NCI-H345 (cell line): ENCODE results near the gene SLC9A9.
"Not testable (repeated sequence)": the region's sequence is repeated elsewhere in the genome, so short reads cannot be mapped to it uniquely, and the experiment has no call there.

Experiments
- DNase-seq: peaks from one replicate; lab custom pipeline; 2025; lab: John Stamatoyannopoulos, UW

The SLC9A9 gene

GRCh38 chr3:143755978-143756377, 92.3 kb downstream of the SLC9A9 start:
- no peak for DNase-seq

GRCh38 chr3:143754090-143754489, 94.2 kb downstream of the SLC9A9 start:
- DNase-seq: no peak

- DNase-seq: no peak
Observed at GRCh38 chr3:143753456-143753855, 94.8 kb downstream of the SLC9A9 start.

- DNase-seq: no peak
Observed at GRCh38 chr3:143753006-143753405, 95.3 kb downstream of the SLC9A9 start.

GRCh38 chr3:143751643-143752178, 96.6 kb downstream of the SLC9A9 start:
- DNase-seq: no peak

GRCh38 chr3:143750841-143751240, 97.4 kb downstream of the SLC9A9 start:
- no peak for DNase-seq

- no peak for DNase-seq
Observed at GRCh38 chr3:143749926-143750325, 98.3 kb downstream of the SLC9A9 start.

- DNase-seq: no peak
Observed at GRCh38 chr3:143737065-143737464, 111.2 kb downstream of the SLC9A9 start.

GRCh38 chr3:143736205-143736997, 111.9 kb downstream of the SLC9A9 start:
- no peak for DNase-seq

- DNase-seq: peak; percentile 31
Observed at GRCh38 chr3:143731776-143732175, 116.5 kb downstream of the SLC9A9 start.

- DNase-seq: no peak
Observed at GRCh38 chr3:143731320-143731719, 116.9 kb downstream of the SLC9A9 start.

- no peak for DNase-seq
Observed at GRCh38 chr3:143727391-143727790, 120.9 kb downstream of the SLC9A9 start.

GRCh38 chr3:143726727-143727126, 121.5 kb downstream of the SLC9A9 start:
- DNase-seq: no peak

GRCh38 chr3:143720381-143720780, 127.9 kb downstream of the SLC9A9 start:
- no peak for DNase-seq

GRCh38 chr3:143718463-143718862, 129.8 kb downstream of the SLC9A9 start:
- DNase-seq: no peak

GRCh38 chr3:143716731-143717130, 131.5 kb downstream of the SLC9A9 start:
- DNase-seq: no peak

- DNase-seq: no peak
Observed at GRCh38 chr3:143712522-143712921, 135.7 kb downstream of the SLC9A9 start.

- no peak for DNase-seq
Observed at GRCh38 chr3:143707848-143708247, 140.4 kb downstream of the SLC9A9 start.

GRCh38 chr3:143700431-143700975, 147.8 kb downstream of the SLC9A9 start:
- no peak for DNase-seq

- DNase-seq: no peak
Observed at GRCh38 chr3:143699424-143699823, 148.8 kb downstream of the SLC9A9 start.

GRCh38 chr3:143698682-143699303, 149.5 kb downstream of the SLC9A9 start:
- no peak for DNase-seq

- DNase-seq: no peak
Observed at GRCh38 chr3:143697975-143698374, 150.3 kb downstream of the SLC9A9 start.

GRCh38 chr3:143695333-143695732, 152.9 kb downstream of the SLC9A9 start:
- DNase-seq: not testable (repeated sequence)
